Measurements from ENCODE around the gene RNU7-1.

Gene RNU7-1

DNA sequence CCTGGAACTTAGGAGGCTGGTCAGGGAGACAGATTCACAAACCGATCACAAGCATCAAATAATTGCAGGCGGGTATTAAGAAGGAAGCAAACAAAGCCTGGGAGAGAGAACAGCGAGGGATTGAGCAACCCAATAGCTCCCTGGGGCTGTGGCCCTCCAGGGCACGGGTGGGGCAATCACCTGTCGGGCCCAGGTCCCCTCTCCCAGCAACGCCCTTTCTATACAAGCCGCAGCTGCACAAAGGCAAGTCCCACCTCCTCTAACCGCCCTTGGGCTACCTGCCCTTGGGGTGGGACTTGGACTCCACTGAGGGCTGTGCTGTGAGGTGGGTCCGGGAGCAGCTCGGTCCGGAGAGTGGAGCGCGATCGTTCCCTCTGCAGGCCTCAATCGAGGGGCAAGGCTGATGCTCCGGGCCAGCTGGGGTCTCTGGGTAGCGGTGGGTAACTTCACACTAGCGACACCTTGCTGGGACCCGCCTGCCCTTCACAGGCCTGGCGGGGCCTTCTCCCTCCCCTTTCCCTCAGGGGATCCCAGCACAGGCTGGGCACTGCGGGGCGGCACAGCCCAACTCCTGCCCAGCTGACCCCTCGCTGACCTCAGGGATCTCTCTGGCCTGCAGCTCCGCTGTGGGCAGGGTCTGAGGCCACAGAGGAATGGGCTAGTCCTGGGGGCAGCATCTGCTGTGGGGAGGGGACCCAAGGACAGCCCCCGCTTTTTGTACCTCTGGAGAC lies 18.8 kb downstream of the RNU7-1 start:
- no peaks in the 10 kb centered on the region for H3K9me3 ChIP-seq (replicated peaks; ENCODE audit: insufficient read depth, low read length)
- peaks cover 45% of the 10 kb centered on the region for H3K79me2 ChIP-seq (ENCODE audit: low read length)
- H3K27ac ChIP-seq (ENCODE audit: low read length), result peak overlapping the region; percentile 94; the same call in 1 of the 2 replicates
- no peaks in the 10 kb centered on the region for H3K27me3 ChIP-seq (replicated peaks; ENCODE audit: insufficient read depth, low read length)
- H3K9ac ChIP-seq (ENCODE audit: low read length), result no peak overlapping the region
- H3F3A ChIP-seq (ENCODE audit: insufficient read depth, low read length), result peaks cover 74% of the 10 kb centered on the region
- TF ChIP-seq, protein P1, sequence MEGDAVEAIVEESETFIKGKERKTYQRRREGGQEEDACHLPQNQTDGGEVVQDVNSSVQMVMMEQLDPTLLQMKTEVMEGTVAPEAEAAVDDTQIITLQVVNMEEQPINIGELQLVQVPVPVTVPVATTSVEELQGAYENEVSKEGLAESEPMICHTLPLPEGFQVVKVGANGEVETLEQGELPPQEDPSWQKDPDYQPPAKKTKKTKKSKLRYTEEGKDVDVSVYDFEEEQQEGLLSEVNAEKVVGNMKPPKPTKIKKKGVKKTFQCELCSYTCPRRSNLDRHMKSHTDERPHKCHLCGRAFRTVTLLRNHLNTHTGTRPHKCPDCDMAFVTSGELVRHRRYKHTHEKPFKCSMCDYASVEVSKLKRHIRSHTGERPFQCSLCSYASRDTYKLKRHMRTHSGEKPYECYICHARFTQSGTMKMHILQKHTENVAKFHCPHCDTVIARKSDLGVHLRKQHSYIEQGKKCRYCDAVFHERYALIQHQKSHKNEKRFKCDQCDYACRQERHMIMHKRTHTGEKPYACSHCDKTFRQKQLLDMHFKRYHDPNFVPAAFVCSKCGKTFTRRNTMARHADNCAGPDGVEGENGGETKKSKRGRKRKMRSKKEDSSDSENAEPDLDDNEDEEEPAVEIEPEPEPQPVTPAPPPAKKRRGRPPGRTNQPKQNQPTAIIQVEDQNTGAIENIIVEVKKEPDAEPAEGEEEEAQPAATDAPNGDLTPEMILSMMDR (IDR thresholded peaks at IDR 0.05; ENCODE audit: low read length), result no peak; the same call in 1 of the 2 replicates
- TF ChIP-seq EZH2 (optimal IDR thresholded peaks at IDR 0.05; ENCODE audit: low read depth, low read length), result no peak
- TF ChIP-seq EZH2phosphoT487 (IDR thresholded peaks at IDR 0.05; ENCODE audit: low read length), result no peak
- H3K4me3 ChIP-seq (ENCODE audit: low read length), result no peak overlapping the region
- peak; percentile 3 for DNase-seq
- 0 out of 2 replicates have a peak overlapping the region, but pooled peaks have one; percentile 94 for H3K4me2 ChIP-seq (ENCODE audit: low read depth, low read length)
- peaks cover 60% of the 10 kb centered on the region for H3K4me1 ChIP-seq (ENCODE audit: low read length)
- H2AFZ ChIP-seq (ENCODE audit: low read length), result no peak overlapping the region
- H3K9me2 ChIP-seq (replicated peaks; ENCODE audit: insufficient read depth, low read length), result no peaks in the 10 kb centered on the region
- peaks cover 4% of the 10 kb centered on the region; the same call in 1 of the 2 replicates for H3K36me3 ChIP-seq (replicated peaks; ENCODE audit: insufficient read depth, low read length)
- H4K20me1 ChIP-seq (ENCODE audit: insufficient read depth, low read length), result no peaks in the 10 kb centered on the region

DNA sequence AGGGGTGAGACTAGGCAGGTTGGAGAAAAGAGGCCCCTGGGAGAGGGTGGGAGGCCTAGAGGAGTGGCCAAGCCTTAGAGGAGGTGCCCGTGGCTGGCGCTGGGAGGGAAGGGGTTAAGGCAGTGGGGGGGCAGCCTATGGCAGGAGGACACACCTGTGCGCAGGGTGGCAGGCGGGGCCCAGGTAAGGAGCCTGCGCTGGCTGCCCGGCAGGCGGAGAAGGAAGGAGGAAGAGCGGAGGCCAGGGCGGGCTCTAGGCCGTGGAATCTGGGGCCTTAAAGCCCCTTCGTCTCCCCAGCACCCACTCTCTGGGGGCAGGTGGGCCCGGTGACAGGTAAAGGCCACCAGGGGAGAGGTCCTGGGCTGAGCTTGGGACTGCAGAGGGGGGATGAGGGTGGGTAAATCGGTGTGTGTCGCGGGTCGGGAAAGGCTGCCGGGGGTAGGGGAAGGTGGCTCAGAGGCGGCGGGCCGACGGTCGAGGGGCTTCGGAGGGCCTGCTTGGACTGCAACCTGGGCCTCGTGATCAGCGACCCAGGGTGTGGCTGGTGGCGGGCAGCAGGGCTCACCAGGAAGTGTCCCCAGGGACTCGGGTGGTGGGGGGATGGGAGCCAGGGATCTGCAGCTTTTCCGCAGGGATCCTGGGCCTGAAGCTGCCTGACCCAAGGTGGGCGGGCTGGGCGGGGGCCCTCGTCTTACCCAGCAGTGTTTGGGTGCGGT lies 19.6 kb downstream of the RNU7-1 start:
- Histone ChIP-seq H3K36me3 (replicated peaks; ENCODE audit: insufficient read depth, low read length) (peaks cover 11% of the 10 kb centered on the region), H3K4me1 (ENCODE audit: low read length) (peaks cover 52% of the 10 kb centered on the region), H3K27me3 (replicated peaks; ENCODE audit: insufficient read depth, low read length) (no peaks in the 10 kb centered on the region), H3K4me3 (ENCODE audit: low read length) (no peak overlapping the region), H4K20me1 (ENCODE audit: insufficient read depth, low read length) (no peaks in the 10 kb centered on the region), H3K27ac (ENCODE audit: low read length) (no peak overlapping the region), H3K9me2 (replicated peaks; ENCODE audit: insufficient read depth, low read length) (no peaks in the 10 kb centered on the region), H3K9me3 (replicated peaks; ENCODE audit: insufficient read depth, low read length) (no peaks in the 10 kb centered on the region), H3F3A (ENCODE audit: insufficient read depth, low read length) (peaks cover 77% of the 10 kb centered on the region), H2AFZ (ENCODE audit: low read length) (no peak overlapping the region), H3K9ac (ENCODE audit: low read length) (no peak overlapping the region), H3K79me2 (ENCODE audit: low read length) (peaks cover 45% of the 10 kb centered on the region), H3K4me2 (ENCODE audit: low read depth, low read length) (no peak overlapping the region)
- DNase-seq, result no peak
- TF ChIP-seq, protein P1 (IDR thresholded peaks at IDR 0.05; ENCODE audit: low read length), result no peak
- no peak for TF ChIP-seq EZH2 (optimal IDR thresholded peaks at IDR 0.05; ENCODE audit: low read depth, low read length)
- no peak for TF ChIP-seq EZH2phosphoT487 (IDR thresholded peaks at IDR 0.05; ENCODE audit: low read length)

DNA sequence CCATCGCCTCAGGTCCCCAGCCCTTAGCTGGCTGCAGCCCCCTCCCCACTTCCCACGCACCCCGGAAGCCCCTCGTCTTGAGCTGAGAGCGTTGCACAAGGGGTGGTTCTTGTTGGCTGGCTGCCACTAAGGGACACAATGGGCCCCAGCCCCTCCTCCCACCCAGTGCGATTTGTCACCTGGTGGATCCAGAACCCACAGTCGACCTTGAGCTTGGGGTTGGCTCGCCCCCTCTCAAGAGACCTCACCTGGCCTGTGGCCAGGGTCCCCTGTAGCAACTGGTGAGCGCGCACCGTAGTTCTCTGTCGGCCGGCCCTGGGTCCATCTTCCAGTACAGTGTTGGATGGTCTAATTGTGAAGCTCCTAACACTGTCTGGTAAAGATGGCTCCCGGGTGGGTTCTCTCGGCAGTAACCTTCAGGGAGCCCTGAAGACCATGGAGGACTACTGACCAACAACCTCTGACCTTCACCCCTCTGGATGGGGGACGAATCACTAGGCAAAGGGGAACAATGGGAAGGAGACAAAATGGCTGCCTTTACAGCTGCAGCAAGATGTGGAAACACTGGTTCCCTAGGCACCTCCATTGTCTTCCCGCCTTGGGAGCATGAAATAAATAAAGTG lies 20.3 kb downstream of the RNU7-1 start:
- Histone ChIP-seq H3K27ac (ENCODE audit: low read length) (peak overlapping the region; percentile 48; the same call in 1 of the 2 replicates), H3K4me1 (ENCODE audit: low read length) (peaks cover 51% of the 10 kb centered on the region), H3K9ac (ENCODE audit: low read length) (no peak overlapping the region), H3K36me3 (replicated peaks; ENCODE audit: insufficient read depth, low read length) (peaks cover 18% of the 10 kb centered on the region), H3K9me2 (replicated peaks; ENCODE audit: insufficient read depth, low read length) (no peaks in the 10 kb centered on the region), H3F3A (ENCODE audit: insufficient read depth, low read length) (peaks cover 74% of the 10 kb centered on the region), H3K9me3 (replicated peaks; ENCODE audit: insufficient read depth, low read length) (no peaks in the 10 kb centered on the region), H4K20me1 (ENCODE audit: insufficient read depth, low read length) (no peaks in the 10 kb centered on the region), H3K79me2 (ENCODE audit: low read length) (peaks cover 47% of the 10 kb centered on the region), H3K4me2 (ENCODE audit: low read depth, low read length) (no peak overlapping the region), H2AFZ (ENCODE audit: low read length) (no peak overlapping the region), H3K27me3 (replicated peaks; ENCODE audit: insufficient read depth, low read length) (no peaks in the 10 kb centered on the region), H3K4me3 (ENCODE audit: low read length) (no peak overlapping the region)
- DNase-seq, result peak; percentile 5
- TF ChIP-seq, protein P1 (IDR thresholded peaks at IDR 0.05; ENCODE audit: low read length), result no peak
- TF ChIP-seq EZH2 (optimal IDR thresholded peaks at IDR 0.05; ENCODE audit: low read depth, low read length) (no peak), EZH2phosphoT487 (IDR thresholded peaks at IDR 0.05; ENCODE audit: low read length) (no peak)
